ENCODE measurements around the gene CLEC5A. TPM values are rescaled to one million over a fixed set of nuclear protein-coding genes. Genes with fewer than 3 reads are reported as not detected.
A peak's percentile ranks its signal among the peaks of the same experiment; 100 is the strongest.
"Not testable (repeated sequence)": the region's sequence is repeated elsewhere in the genome, so short reads cannot be mapped to it uniquely, and the experiment has no call there.

Gene CLEC5A
- total RNA-seq, 6 donors from 2014 or later: 2.4 to 11.6 (median 6.3) TPM; not detected in 1

DNA sequence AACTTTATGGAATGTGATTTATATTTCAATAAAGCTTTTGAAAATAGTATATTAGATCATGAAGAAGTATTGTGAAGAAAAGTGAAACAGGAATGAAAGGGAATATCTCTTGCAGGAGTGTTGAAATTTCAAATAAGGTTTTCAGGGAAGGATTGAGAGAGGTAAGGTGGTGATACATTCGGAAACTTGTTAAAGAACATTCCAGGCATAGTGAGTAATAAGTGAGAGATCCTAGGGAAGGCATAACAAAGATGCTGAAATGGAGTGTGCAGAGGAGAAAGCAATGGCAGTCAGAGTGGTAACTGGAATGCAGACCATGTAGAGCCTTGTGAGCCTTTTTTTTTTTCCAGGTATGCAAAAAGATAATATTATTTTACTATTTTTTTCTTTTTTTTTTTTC, 26.5 kb downstream of the CLEC5A start:
- no peaks in the 10 kb centered on the region for H3K4me1 ChIP-seq
- no peak for DNase-seq
- no peaks in the 10 kb centered on the region for H3K36me3 ChIP-seq
- H3K4me3 ChIP-seq: no peak overlapping the region
- TF ChIP-seq POLR2AphosphoS5 (IDR thresholded peaks at IDR 0.05): no peak
- TF ChIP-seq, protein P1, sequence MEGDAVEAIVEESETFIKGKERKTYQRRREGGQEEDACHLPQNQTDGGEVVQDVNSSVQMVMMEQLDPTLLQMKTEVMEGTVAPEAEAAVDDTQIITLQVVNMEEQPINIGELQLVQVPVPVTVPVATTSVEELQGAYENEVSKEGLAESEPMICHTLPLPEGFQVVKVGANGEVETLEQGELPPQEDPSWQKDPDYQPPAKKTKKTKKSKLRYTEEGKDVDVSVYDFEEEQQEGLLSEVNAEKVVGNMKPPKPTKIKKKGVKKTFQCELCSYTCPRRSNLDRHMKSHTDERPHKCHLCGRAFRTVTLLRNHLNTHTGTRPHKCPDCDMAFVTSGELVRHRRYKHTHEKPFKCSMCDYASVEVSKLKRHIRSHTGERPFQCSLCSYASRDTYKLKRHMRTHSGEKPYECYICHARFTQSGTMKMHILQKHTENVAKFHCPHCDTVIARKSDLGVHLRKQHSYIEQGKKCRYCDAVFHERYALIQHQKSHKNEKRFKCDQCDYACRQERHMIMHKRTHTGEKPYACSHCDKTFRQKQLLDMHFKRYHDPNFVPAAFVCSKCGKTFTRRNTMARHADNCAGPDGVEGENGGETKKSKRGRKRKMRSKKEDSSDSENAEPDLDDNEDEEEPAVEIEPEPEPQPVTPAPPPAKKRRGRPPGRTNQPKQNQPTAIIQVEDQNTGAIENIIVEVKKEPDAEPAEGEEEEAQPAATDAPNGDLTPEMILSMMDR (IDR thresholded peaks at IDR 0.05): no peak
- TF ChIP-seq EP300 (IDR thresholded peaks at IDR 0.05): no peak
- TF ChIP-seq POLR2A (IDR thresholded peaks at IDR 0.05): no peak
- no peaks in the 10 kb centered on the region for H3K9me3 ChIP-seq
- ATAC-seq (ENCODE audit: low FRiP score in 2 of 2): no peak
- no peak overlapping the region for H3K27ac ChIP-seq
- 82 to 90% methylated on average over 1 of the region's 1 CpG for WGBS, 2 donors
- H3K27me3 ChIP-seq: no peaks in the 10 kb centered on the region

DNA sequence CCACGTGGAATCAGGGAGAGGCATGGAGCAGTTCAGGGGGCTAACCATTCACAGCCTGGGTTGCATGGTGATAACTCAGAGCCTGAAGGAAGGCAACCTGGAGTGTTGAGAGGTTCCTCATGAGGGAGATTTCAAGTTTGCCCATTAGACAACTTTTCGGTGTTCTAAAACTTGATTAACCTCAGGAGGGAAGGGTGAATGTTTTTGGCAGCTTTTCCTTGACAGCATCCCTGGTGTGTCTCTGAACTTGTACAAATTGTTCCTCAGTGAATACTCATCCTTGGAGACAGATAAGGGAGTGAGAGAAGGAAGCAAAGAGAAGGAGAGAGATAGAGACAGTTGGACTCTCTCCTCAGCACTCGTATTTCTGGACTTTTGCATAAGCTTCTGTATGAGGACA, 30.7 kb downstream of the CLEC5A start, which contains the start of gene OR9A4:
OR9A4 (plus strand) TSS at position 301 of the 400 bp plus-strand sequence. CDS start 2,477 bp downstream, outside the sequence.
- TF ChIP-seq EP300 (IDR thresholded peaks at IDR 0.05): no peak
- TF ChIP-seq POLR2A (IDR thresholded peaks at IDR 0.05): no peak
- no peak for TF ChIP-seq POLR2AphosphoS5 (IDR thresholded peaks at IDR 0.05)
- TF ChIP-seq, protein P1 (IDR thresholded peaks at IDR 0.05): no peak
- H3K9me3 ChIP-seq: no peaks in the 10 kb centered on the region
- H3K36me3 ChIP-seq: no peaks in the 10 kb centered on the region
- H3K27ac ChIP-seq: no peak within 1 kb of the TSS
- ATAC-seq (ENCODE audit: low FRiP score in 2 of 2) (no peak), DNase-seq (no peak)
- 78 to 88% methylated on average over 3 of the region's 3 CpGs for WGBS, 2 donors
- no peak within 1 kb of the TSS for H3K4me3 ChIP-seq
- H3K27me3 ChIP-seq: no peaks in the 10 kb centered on the region
- no peaks in the 10 kb centered on the region for H3K4me1 ChIP-seq

DNA sequence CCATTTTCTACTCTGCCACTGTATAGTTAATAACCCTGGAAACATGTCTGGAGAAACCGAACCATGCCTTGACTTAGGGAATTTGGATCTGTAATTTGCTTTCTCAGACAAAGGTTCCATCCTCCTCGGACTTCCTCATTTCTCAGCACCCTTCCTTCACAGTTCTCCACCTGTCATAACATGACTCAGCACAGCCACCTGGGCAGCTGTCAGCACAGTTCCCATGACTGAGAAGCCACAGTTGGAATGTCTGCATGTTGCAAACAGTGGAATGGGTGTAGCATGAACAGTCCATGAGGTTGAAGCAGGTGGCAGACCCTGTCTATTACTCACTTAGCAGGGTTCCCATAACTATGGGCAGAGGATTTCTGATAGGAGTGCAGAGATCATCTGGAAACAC, 31.2 kb downstream of the CLEC5A start:
- peak in 1 of 2 donors; percentile 35 for DNase-seq
- H3K27me3 ChIP-seq: no peaks in the 10 kb centered on the region
- no peak overlapping the region for H3K27ac ChIP-seq
- TF ChIP-seq POLR2AphosphoS5 (IDR thresholded peaks at IDR 0.05): no peak
- no peak for TF ChIP-seq EP300 (IDR thresholded peaks at IDR 0.05)
- TF ChIP-seq, protein P1 (IDR thresholded peaks at IDR 0.05): no peak
- no peak for TF ChIP-seq POLR2A (IDR thresholded peaks at IDR 0.05)
- H3K4me1 ChIP-seq: no peaks in the 10 kb centered on the region
- 66 to 70% methylated on average over 2 of the region's 2 CpGs for WGBS, 2 donors
- no peak for ATAC-seq (ENCODE audit: low FRiP score in 2 of 2)
- no peaks in the 10 kb centered on the region for H3K36me3 ChIP-seq
- no peak overlapping the region for H3K4me3 ChIP-seq
- no peaks in the 10 kb centered on the region for H3K9me3 ChIP-seq

DNA sequence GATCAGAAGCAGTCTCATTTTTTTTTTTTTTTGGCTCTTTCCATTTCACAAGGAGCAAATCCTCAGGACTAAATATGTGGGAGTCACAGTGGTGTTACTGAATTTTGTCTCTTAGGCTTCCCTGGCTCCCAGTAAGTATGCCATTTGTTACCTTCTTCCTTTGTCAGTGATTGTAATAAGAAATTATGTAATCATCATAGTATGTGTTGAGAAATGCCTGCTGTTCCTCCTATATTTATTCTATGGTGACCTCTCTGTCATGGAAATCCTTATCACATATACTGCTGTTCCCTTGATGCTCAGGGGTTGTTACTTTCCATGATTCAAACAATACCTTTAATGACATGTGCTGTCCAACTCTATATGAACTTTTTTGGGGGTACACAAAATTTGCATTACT, 35.4 kb downstream of the CLEC5A start:
- Histone ChIP-seq H3K36me3 (no peaks in the 10 kb centered on the region), H3K9me3 (no peaks in the 10 kb centered on the region), H3K27me3 (no peaks in the 10 kb centered on the region), H3K27ac (no peak overlapping the region), H3K4me1 (no peaks in the 10 kb centered on the region), H3K4me3 (no peak overlapping the region)
- no peak for ATAC-seq (ENCODE audit: low FRiP score in 2 of 2)
- DNase-seq: no peak
- TF ChIP-seq EP300 (IDR thresholded peaks at IDR 0.05): no peak
- TF ChIP-seq POLR2A (IDR thresholded peaks at IDR 0.05): no peak
- TF ChIP-seq, protein P1 (IDR thresholded peaks at IDR 0.05): no peak

DNA sequence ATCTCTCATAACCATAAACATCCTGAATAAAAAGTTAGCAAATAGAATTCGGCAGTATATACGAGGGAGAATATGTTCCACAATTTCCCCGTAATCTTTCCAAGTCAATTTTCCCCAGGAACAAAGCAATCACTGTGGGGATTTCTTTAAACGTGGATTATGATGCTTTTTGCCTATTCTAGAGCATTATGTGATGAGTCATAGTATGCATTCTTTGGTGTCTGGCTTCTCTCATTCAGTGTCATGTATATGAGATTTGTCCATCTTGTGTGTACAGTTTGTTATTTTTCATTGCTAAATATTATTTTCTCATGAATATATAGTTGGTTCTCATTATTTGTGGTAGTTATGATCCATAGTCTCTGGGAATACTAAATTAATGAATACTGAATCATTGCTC, 40.5 kb downstream of the CLEC5A start:
- ATAC-seq (ENCODE audit: low FRiP score in 2 of 2): no peak
- TF ChIP-seq POLR2AphosphoS5 (IDR thresholded peaks at IDR 0.05): no peak
- TF ChIP-seq, protein P1 (IDR thresholded peaks at IDR 0.05): no peak
- TF ChIP-seq POLR2A (IDR thresholded peaks at IDR 0.05): no peak
- TF ChIP-seq EP300 (IDR thresholded peaks at IDR 0.05): no peak
- Histone ChIP-seq H3K27me3 (no peaks in the 10 kb centered on the region), H3K36me3 (no peaks in the 10 kb centered on the region), H3K27ac (no peak overlapping the region), H3K4me3 (no peak overlapping the region), H3K9me3 (no peaks in the 10 kb centered on the region), H3K4me1 (no peaks in the 10 kb centered on the region)
- 82 to 84% methylated on average over 4 of the region's 4 CpGs for WGBS, 2 donors
- no peak for DNase-seq

DNA sequence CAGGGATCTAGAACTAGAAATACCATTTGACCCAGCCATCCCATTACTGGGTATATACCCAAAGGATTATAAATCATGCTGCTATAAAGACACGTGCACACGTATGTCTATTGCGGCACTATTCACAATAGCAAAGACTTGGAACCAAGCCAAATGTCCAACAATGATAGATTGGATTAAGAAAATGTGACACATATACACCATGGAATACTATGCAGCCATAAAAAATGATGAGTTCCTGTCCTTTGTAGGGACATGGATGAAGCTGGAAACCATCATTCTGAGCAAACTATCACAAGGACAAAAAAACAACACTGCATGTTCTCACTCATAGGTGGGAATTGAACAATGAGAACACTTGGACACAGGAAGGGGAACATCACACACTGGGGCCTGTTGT, 47.4 kb downstream of the CLEC5A start:
- 91% methylated on average over 3 of the region's 3 CpGs for WGBS, 2 donors
- H3K9me3 ChIP-seq, H3K27ac ChIP-seq: not testable (repeated sequence)

More for the DNA sequence above, 47.4 kb downstream of the CLEC5A start:
- not testable (repeated sequence) for H3K4me3 ChIP-seq; H3K4me1 ChIP-seq; DNase-seq; H3K27me3 ChIP-seq; H3K36me3 ChIP-seq; ATAC-seq (ENCODE audit: low FRiP score in 2 of 2)

All from upper lobe of left lung (tissue), 6 donors.